Activated naive CD8-positive, alpha-beta T cell treated with anti-CD3 and anti-CD28 coated beads for 36 hours (primary cell): ENCODE data around the gene LLGL2. TPM values are rescaled to one million over a fixed set of nuclear protein-coding genes. Genes with fewer than 3 reads are reported as not detected.
A peak's percentile ranks its signal among the peaks of the same experiment; 100 is the strongest.

Source experiments
- DNase-seq: peaks from one replicate; pipeline ENCODE4 v3.0.0; 2021
- H3K27ac Mint-ChIP-seq: one replicate; pipeline ENCODE4 v1.8.0; 2022; ENCODE audit warnings: mild to moderate bottlenecking, moderate library complexity, mixed read lengths
- H3K27me3 Mint-ChIP-seq: one replicate; pipeline ENCODE4 v1.8.0; 2022; ENCODE audit warnings: mild to moderate bottlenecking, mixed read lengths
- H3K36me3 Mint-ChIP-seq: one replicate; pipeline ENCODE4 v1.8.0; 2021; ENCODE audit warnings: mild to moderate bottlenecking, mixed read lengths
- H3K4me1 Mint-ChIP-seq: one replicate; pipeline ENCODE4 v1.8.0; 2021; ENCODE audit warnings: mixed read lengths
- H3K4me3 Mint-ChIP-seq: one replicate; pipeline ENCODE4 v1.8.0; 2022; ENCODE audit warnings: mild to moderate bottlenecking, moderate library complexity, mixed read lengths
- H3K9me3 Mint-ChIP-seq: one replicate; pipeline ENCODE4 v1.8.0; 2022; ENCODE audit warnings: mixed read lengths
- total RNA-seq, 2 experiments: library from RNA; stranded (reverse); gene quantifications; one replicate each; pipeline ENCODE4 v1.2.3, GENCODE V29; 2021

Gene LLGL2
- total RNA-seq, 2 experiments from 2014 or later = 4.8 to 5.0 TPM

GRCh38 chr17:75619506-75620431, 94.3 kb downstream of the LLGL2 start:
- Mint-ChIP-seq H3K4me3 (no peak overlapping the region), H3K36me3 (no peaks in the 10 kb centered on the region), H3K9me3 (no peaks in the 10 kb centered on the region), H3K27me3 (no peaks in the 10 kb centered on the region), H3K4me1 (no peaks in the 10 kb centered on the region), H3K27ac (no peak overlapping the region)
- DNase-seq = peak; percentile 24

GRCh38 chr17:75621489-75621888, 96.0 kb downstream of the LLGL2 start:
- Mint-ChIP-seq H3K4me3 (no peak overlapping the region), H3K36me3 (no peaks in the 10 kb centered on the region), H3K9me3 (no peaks in the 10 kb centered on the region), H3K27me3 (no peaks in the 10 kb centered on the region), H3K27ac (no peak overlapping the region), H3K4me1 (no peaks in the 10 kb centered on the region)
- DNase-seq = no peak

- H3K27ac Mint-ChIP-seq = no peak overlapping the region
- no peaks in the 10 kb centered on the region for H3K4me1 Mint-ChIP-seq
- H3K36me3 Mint-ChIP-seq = no peaks in the 10 kb centered on the region
- H3K4me3 Mint-ChIP-seq = no peak overlapping the region
- no peak for DNase-seq
- H3K9me3 Mint-ChIP-seq = no peaks in the 10 kb centered on the region
- H3K27me3 Mint-ChIP-seq = no peaks in the 10 kb centered on the region
Measured at GRCh38 chr17:75622076-75622475, 96.6 kb downstream of the LLGL2 start.

GRCh38 chr17:75622771-75623273, 97.3 kb downstream of the LLGL2 start:
- no peak overlapping the region for H3K27ac Mint-ChIP-seq

GRCh38 chr17:75623386-75623785, 97.9 kb downstream of the LLGL2 start:
- Mint-ChIP-seq H3K27ac (no peak overlapping the region), H3K36me3 (no peaks in the 10 kb centered on the region), H3K4me1 (no peaks in the 10 kb centered on the region), H3K27me3 (no peaks in the 10 kb centered on the region), H3K9me3 (no peaks in the 10 kb centered on the region), H3K4me3 (no peak overlapping the region)
- DNase-seq = no peak

More at GRCh38 chr17:75622771-75623273, 97.3 kb downstream of the LLGL2 start:
- H3K9me3 Mint-ChIP-seq = no peaks in the 10 kb centered on the region
- no peaks in the 10 kb centered on the region for H3K4me1 Mint-ChIP-seq
- H3K36me3 Mint-ChIP-seq = no peaks in the 10 kb centered on the region
- no peak overlapping the region for H3K4me3 Mint-ChIP-seq
- no peaks in the 10 kb centered on the region for H3K27me3 Mint-ChIP-seq
- no peak for DNase-seq

DNA sequence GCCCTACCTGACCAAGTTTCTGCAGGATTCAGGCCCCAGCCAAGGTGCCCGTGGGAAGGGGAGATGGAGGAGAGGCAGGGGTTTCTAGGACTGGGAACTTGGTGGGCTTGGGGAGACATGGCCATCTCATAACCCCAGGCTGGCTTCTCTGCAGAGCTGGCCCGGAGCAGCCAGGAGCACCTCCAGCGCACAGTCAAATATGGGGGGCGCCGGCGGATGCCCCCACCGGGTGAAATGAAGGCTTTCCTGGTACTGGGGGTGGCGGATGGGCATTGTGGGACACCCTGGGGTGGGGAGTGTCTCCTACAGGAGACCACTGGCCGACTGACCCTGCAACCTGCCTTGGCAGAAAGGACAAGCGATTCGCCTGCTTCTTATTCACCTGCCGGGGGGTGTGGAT, 98.5 kb downstream of the LLGL2 start:
- H3K27ac Mint-ChIP-seq = no peak overlapping the region
- no peaks in the 10 kb centered on the region for H3K27me3 Mint-ChIP-seq

More for the DNA sequence above, 98.5 kb downstream of the LLGL2 start:
- no peak for DNase-seq
- Mint-ChIP-seq H3K9me3 (no peaks in the 10 kb centered on the region), H3K4me3 (no peak overlapping the region), H3K4me1 (no peaks in the 10 kb centered on the region), H3K36me3 (no peaks in the 10 kb centered on the region)

Other genes starting within 250 kb of the LLGL2 start
- gene SLC25A19, start 236.3 kb upstream of the LLGL2 start, total RNA-seq = 100 to 1,000 TPM; 103 to 107 TPM
- 100 to 1,000 TPM; 161 to 165 TPM for gene GRB2, start 120.0 kb upstream of the LLGL2 start, total RNA-seq
- 10 to 100 TPM; 46.6 to 55.5 TPM for gene TMEM94, start 69.1 kb upstream of the LLGL2 start, total RNA-seq
- 1 to 10 TPM; 4.3 to 4.5 TPM for gene CASKIN2, start 10.2 kb upstream of the LLGL2 start, total RNA-seq
- 10 to 100 TPM; 44.6 to 45.5 TPM for gene TSEN54, start 9.2 kb upstream of the LLGL2 start, total RNA-seq
- gene MYO15B, start 62.1 kb downstream of the LLGL2 start, total RNA-seq = 10 to 100 TPM; 17.8 to 18.9 TPM
- gene SMIM5, start 107.7 kb downstream of the LLGL2 start, total RNA-seq = under 1 TPM; 0.14 to 0.16 TPM
- gene RECQL5, start 141.5 kb downstream of the LLGL2 start, total RNA-seq = 10 to 100 TPM; 31.4 to 32.6 TPM
- gene SAP30BP, start 141.6 kb downstream of the LLGL2 start, total RNA-seq = 100 to 1,000 TPM in 1 of 2 experiments, 10 to 100 TPM in 1; 93.4 to 101 TPM
- 1 to 10 TPM in 1 of 2 experiments, under 1 TPM in 1; 0.64 to 1.4 TPM for gene ITGB4, start 195.8 kb downstream of the LLGL2 start, total RNA-seq
- 10 to 100 TPM; 33.2 to 33.6 TPM for gene GALK1, start 239.5 kb downstream of the LLGL2 start, total RNA-seq